Measurements from ENCODE around the gene F2RL1. TPM values are rescaled to one million over a fixed set of nuclear protein-coding genes. Genes with fewer than 3 reads are reported as not detected.
A peak's percentile ranks its signal among the peaks of the same experiment; 100 is the strongest.
"Not testable (repeated sequence)": the region's sequence is repeated elsewhere in the genome, so short reads cannot be mapped to it uniquely, and the experiment has no call there.

The F2RL1 gene
- total RNA-seq, 2 donors from 2014 or later: 174 to 180 TPM

GRCh38 chr5:76838481-76839261 lies 19.8 kb downstream of the F2RL1 start:
- ATAC-seq (peak; percentile 88), DNase-seq (peak in 1 of 2 donors; percentile 62)
- intact Hi-C loops (cut with DNase I, micrococcal nuclease): no loop called here

GRCh38 chr5:76841361-76841760 lies 22.5 kb downstream of the F2RL1 start:
- intact Hi-C loops (cut with DNase I, micrococcal nuclease): no loop called here
- ATAC-seq: no peak
- DNase-seq: no peak

GRCh38 chr5:76845890-76846289 lies 27.1 kb downstream of the F2RL1 start:
- intact Hi-C loops (cut with DNase I, micrococcal nuclease): no loop called here
- ATAC-seq: no peak
- no peak for DNase-seq

- DNase-seq (no peak), ATAC-seq (peak; percentile 68)
- intact Hi-C loops (cut with DNase I, micrococcal nuclease): no loop called here
These were observed 30.8 kb downstream of the F2RL1 start, which contains the start of gene S100Z for GRCh38 chr5:76849419-76850291. Gene S100Z, plus strand, starts transcription at chr5:76850014. Its CDS starts 25,346 bp downstream, at chr5:76875360.

GRCh38 chr5:76850543-76851145 lies 31.8 kb downstream of the F2RL1 start:
- ATAC-seq: no peak
- DNase-seq: no peak
- intact Hi-C loops (cut with DNase I, micrococcal nuclease): no loop called here

GRCh38 chr5:76851728-76852369 lies 33.0 kb downstream of the F2RL1 start:
- no peak for DNase-seq
- no peak for ATAC-seq
- intact Hi-C loops (cut with DNase I, micrococcal nuclease): no loop called here

- ATAC-seq: no peak
- intact Hi-C loops (cut with DNase I, micrococcal nuclease): no loop called here
- DNase-seq: no peak
These were observed 33.9 kb downstream of the F2RL1 start for GRCh38 chr5:76852772-76853171.

GRCh38 chr5:76853741-76854140 lies 34.9 kb downstream of the F2RL1 start:
- DNase-seq; intact Hi-C loops (cut with DNase I, micrococcal nuclease); ATAC-seq: not testable (repeated sequence)

- DNase-seq (no peak), ATAC-seq (no peak)
- intact Hi-C loops (cut with DNase I, micrococcal nuclease): no loop called here
These were observed 35.8 kb downstream of the F2RL1 start for GRCh38 chr5:76854644-76855043.

GRCh38 chr5:76855501-76855900 lies 36.7 kb downstream of the F2RL1 start:
- intact Hi-C loops (cut with DNase I, micrococcal nuclease); DNase-seq: not testable (repeated sequence)
- ATAC-seq: peak; percentile 51

GRCh38 chr5:76855961-76856360 lies 37.1 kb downstream of the F2RL1 start:
- DNase-seq: no peak
- ATAC-seq: peak; percentile 51
- intact Hi-C loops (cut with DNase I, micrococcal nuclease): no loop called here

GRCh38 chr5:76856800-76857199 lies 38.0 kb downstream of the F2RL1 start:
- intact Hi-C loops (cut with DNase I, micrococcal nuclease); DNase-seq: not testable (repeated sequence)
- ATAC-seq: peak; percentile 68

GRCh38 chr5:76859591-76860247 lies 40.9 kb downstream of the F2RL1 start:
- DNase-seq: no peak
- ATAC-seq: peak; percentile 66
- intact Hi-C loops (cut with DNase I, micrococcal nuclease): no loop called here

- DNase-seq: no peak
- ATAC-seq: no peak
- intact Hi-C loops (cut with DNase I, micrococcal nuclease): no loop called here
These were observed 42.8 kb downstream of the F2RL1 start for GRCh38 chr5:76861612-76862011.

- intact Hi-C loops (cut with DNase I, micrococcal nuclease): no loop called here
- ATAC-seq (peak; percentile 58), DNase-seq (no peak)
These were observed 44.2 kb downstream of the F2RL1 start for GRCh38 chr5:76863001-76863400.

GRCh38 chr5:76866503-76866902 lies 47.7 kb downstream of the F2RL1 start:
- ATAC-seq: peak; percentile 66
- intact Hi-C loops (cut with DNase I, micrococcal nuclease): no loop called here
- DNase-seq: no peak

- ATAC-seq (no peak), DNase-seq (no peak)
- intact Hi-C loops (cut with DNase I, micrococcal nuclease): no loop called here
These were observed 48.2 kb downstream of the F2RL1 start for GRCh38 chr5:76867038-76867437.
